HCT116 (cell line): ENCODE results near the gene COPZ1. TPM values are rescaled to one million over a fixed set of nuclear protein-coding genes. Genes with fewer than 3 reads are reported as not detected.

ENCODE experiments used
- ATAC-seq: fragments of 200-7000 bp; cut with Tn5 transposase; 2 replicates; pipeline ENCODE4 v1.9.1; 2020; ENCODE audit warnings: mild to moderate bottlenecking, moderate library complexity
- BruUV-seq: library from RNA; stranded (reverse); fragments of 400-500 nt; replicated peaks from 2 replicates; lab custom pipeline; 2021; lab: Mats Ljungman, UMichigan
- CTCF ChIA-PET: fragments of 300-600 bp; sonication (Branson Sonifier 250); formaldehyde crosslinking; loops from one replicate; lab custom pipeline; 2021; ENCODE audit warnings: antibody characterized with exemption; lab: Charles Lee
- POLR2A ChIA-PET: fragments of 300-600, 350-600 bp; sonication (Branson Sonifier 250); formaldehyde crosslinking; loops from one replicate; lab custom pipeline; 2021; ENCODE audit warnings: antibody characterized with exemption; lab: Charles Lee
- RAD21 ChIA-PET, 2 experiments: fragments of 300-600 bp; sonication (Branson Sonifier 250); formaldehyde crosslinking; loops; one replicate each; lab custom pipeline; 2023; ENCODE audit warnings: low total read pairs in 2 of 2; ENCODE audit not compliant: uncharacterized antibody in 2 of 2, unreplicated experiment in 2 of 2, low non-redundant PET in 1 of 2; lab: Charles Lee
- DNase-seq: peaks from one replicate; pipeline ENCODE4 v3.0.0-alpha.2; 2010; ENCODE audit warnings: low read depth, low spot score
- H2AFZ ChIP-seq: fragments of 200-600 bp; shearing (Covaris generic), sonication (generic); 2 replicates; pipeline ENCODE4 v1.6.1; 2017; ENCODE audit warnings: low read depth, mixed run types, mixed read lengths, antibody characterized with exemption, low read length; ENCODE audit not compliant: poor library complexity, severe bottlenecking
- H3K27ac ChIP-seq: 2 replicates; pipeline ENCODE4 v1.5.1; 2012; ENCODE audit warnings: low read depth, low read length
- H3K27me3 ChIP-seq: fragments of 200-600 bp; sonication (generic); 2 replicates; pipeline ENCODE4 v1.6.1; 2016; ENCODE audit warnings: mixed run types, low read length, mixed read lengths; ENCODE audit not compliant: insufficient read depth
- H3K36me3 ChIP-seq, 2 experiments: fragments of 200-500 bp in 1 of 2; fragments of 200-600 bp in 1 of 2; sonication (Bioruptor generic) in 1 of 2; sonication (generic) in 1 of 2; 2 replicates each; pipeline versions ENCODE4 v1.5.1 to v1.6.1; 2014 to 2016; ENCODE audit warnings: low read length in 2 of 2, inconsistent platforms in 1 of 2, mixed read lengths in 1 of 2, mixed run types in 1 of 2; ENCODE audit not compliant: insufficient read depth in 2 of 2, control insufficient read depth in 1 of 2
- H3K4me1 ChIP-seq, 2 experiments: fragments of 200-600 bp in 1 of 2; sonication (generic) in 1 of 2; 2 replicates each; pipeline versions ENCODE4 v1.5.1 to v1.6.1; 2012 to 2017; ENCODE audit warnings: low read length in 2 of 2, inconsistent platforms in 1 of 2, mild to moderate bottlenecking in 1 of 2, mixed read lengths in 1 of 2, mixed run types in 1 of 2, moderate library complexity in 1 of 2; ENCODE audit not compliant: insufficient read depth in 2 of 2, control insufficient read depth in 1 of 2
- H3K4me2 ChIP-seq: fragments of 200-600 bp; sonication (generic); 2 replicates; pipeline ENCODE4 v1.6.1; 2017; ENCODE audit warnings: mixed run types, low read length, mixed read lengths
- H3K4me3 ChIP-seq, 2 experiments: fragments of 200-600 bp in 1 of 2; sonication (generic) in 1 of 2; replicated peaks in 1 of 2; 2 replicates each; pipeline ENCODE4 v1.5.1; 2011 to 2016; ENCODE audit warnings: low read length in 2 of 2, control low read depth in 1 of 2, low read depth in 1 of 2, mild to moderate bottlenecking in 1 of 2, mixed read lengths in 1 of 2, mixed run types in 1 of 2
- H3K79me2 ChIP-seq: fragments of 200-600 bp; sonication (generic); 2 replicates; pipeline ENCODE4 v1.6.1; 2017; ENCODE audit warnings: mild to moderate bottlenecking, mixed run types, low read length, moderate library complexity, mixed read lengths; ENCODE audit not compliant: insufficient read depth
- H3K9ac ChIP-seq: fragments of 200-600 bp; sonication (generic); 2 replicates; pipeline ENCODE4 v1.6.1; 2016; ENCODE audit warnings: low read length, mixed read lengths
- H3K9me2 ChIP-seq: fragments of 200-600 bp; sonication (generic), shearing (Covaris generic); 2 replicates; pipeline ENCODE4 v1.6.1; 2017; ENCODE audit warnings: mixed run types, mild to moderate bottlenecking, moderate library complexity; ENCODE audit not compliant: insufficient read depth
- H3K9me3 ChIP-seq, 2 experiments: fragments of 200-500 bp in 1 of 2; fragments of 200-600 bp in 1 of 2; sonication (Bioruptor generic) in 1 of 2; sonication (generic) in 1 of 2; 2 replicates each; pipeline ENCODE4 v1.6.1; 2014 to 2017; ENCODE audit warnings: low read length in 2 of 2, mixed read lengths in 2 of 2, inconsistent platforms in 1 of 2, low read depth in 1 of 2, mild to moderate bottlenecking in 1 of 2, mixed run types in 1 of 2, moderate library complexity in 1 of 2; ENCODE audit not compliant: control insufficient read depth in 1 of 2, insufficient read depth in 1 of 2
- H4K20me1 ChIP-seq: fragments of 200-600 bp; sonication (generic), shearing (Covaris generic); 2 replicates; pipeline ENCODE4 v1.6.1; 2017; ENCODE audit warnings: mixed run types, mild to moderate bottlenecking, moderate library complexity; ENCODE audit not compliant: insufficient read depth
- ATF3 ChIP-seq: IDR thresholded peaks from 2 replicates; pipeline ENCODE4 v1.6.1; 2012
- CBX3 ChIP-seq: IDR thresholded peaks from 2 replicates; pipeline ENCODE4 v1.6.1; 2012; ENCODE audit warnings: low read depth
- CEBPB ChIP-seq: IDR thresholded peaks from 2 replicates; pipeline ENCODE4 v1.6.1; 2012; ENCODE audit warnings: low read depth
- CTCF ChIP-seq, 3 experiments: fragments of 200-600 bp in 1 of 3; sonication (generic) in 1 of 3; IDR thresholded peaks in 2 of 3; conservative IDR thresholded peaks in 1 of 3; 2 replicates each; pipeline ENCODE4 v1.5.1; 2012 to 2017; ENCODE audit warnings: low read depth in 2 of 3, low read length in 2 of 3, antibody characterized with exemption in 1 of 3, borderline replicate concordance in 1 of 3, control low read depth in 1 of 3, mild to moderate bottlenecking in 1 of 3, mixed read lengths in 1 of 3, mixed run types in 1 of 3, moderate library complexity in 1 of 3; ENCODE audit not compliant: insufficient read depth in 1 of 3
- EGR1 ChIP-seq: IDR thresholded peaks from 2 replicates; pipeline ENCODE4 v1.6.1; 2012; ENCODE audit warnings: low read depth
- EZH2 ChIP-seq: fragments of 200-600 bp; sonication (generic); IDR thresholded peaks from 2 replicates; pipeline ENCODE4 v1.6.1; 2017; ENCODE audit warnings: antibody characterized with exemption, mixed run types
- JUND ChIP-seq: IDR thresholded peaks from 2 replicates; pipeline ENCODE4 v1.6.1; 2012
- MAX ChIP-seq: IDR thresholded peaks from 2 replicates; pipeline ENCODE4 v1.6.1; 2012
- POLR2A ChIP-seq: IDR thresholded peaks from 2 replicates; pipeline ENCODE4 v1.7.0; 2011; ENCODE audit warnings: borderline replicate concordance; ENCODE audit not compliant: insufficient read depth, insufficient read length; ENCODE audit errors: extremely low read depth
- POLR2AphosphoS5 ChIP-seq: IDR thresholded peaks from 2 replicates; pipeline ENCODE4 v1.6.1; 2011; ENCODE audit warnings: mild to moderate bottlenecking, low read depth, low read length, moderate library complexity
- RAD21 ChIP-seq: IDR thresholded peaks from 2 replicates; pipeline ENCODE4 v1.6.1; 2012; ENCODE audit warnings: low read depth, mild to moderate bottlenecking
- SP1 ChIP-seq: IDR thresholded peaks from 2 replicates; pipeline ENCODE4 v1.6.1; 2012; ENCODE audit warnings: low read depth
- SRF ChIP-seq: IDR thresholded peaks from 2 replicates; pipeline ENCODE4 v1.6.1; 2012; ENCODE audit warnings: low read depth
- ZFX ChIP-seq: fragments of 450-650 bp; IDR thresholded peaks from 2 replicates; pipeline ENCODE4 v1.6.1; 2017
- ZNF274 ChIP-seq: fragments of 200-500 bp; sonication (Bioruptor generic); IDR thresholded peaks from 2 replicates; pipeline ENCODE4 v1.6.1; 2014; ENCODE audit warnings: mild to moderate bottlenecking, low read depth, low read length, inconsistent platforms
- intact Hi-C: fragments of 100-400 bp; cut with micrococcal nuclease; formaldehyde crosslinking; loops from 2 replicates; pipeline ENCODE4 v1.10.0; 2022
- total RNA-seq: library from RNA; stranded (reverse); gene quantifications from one replicate; pipeline ENCODE4 v1.2.1, GENCODE V29; 2021; ENCODE audit not compliant: unreplicated experiment

COPZ1 gene
- total RNA-seq, 1 experiment from 2014 or later, result 191 TPM

DNA sequence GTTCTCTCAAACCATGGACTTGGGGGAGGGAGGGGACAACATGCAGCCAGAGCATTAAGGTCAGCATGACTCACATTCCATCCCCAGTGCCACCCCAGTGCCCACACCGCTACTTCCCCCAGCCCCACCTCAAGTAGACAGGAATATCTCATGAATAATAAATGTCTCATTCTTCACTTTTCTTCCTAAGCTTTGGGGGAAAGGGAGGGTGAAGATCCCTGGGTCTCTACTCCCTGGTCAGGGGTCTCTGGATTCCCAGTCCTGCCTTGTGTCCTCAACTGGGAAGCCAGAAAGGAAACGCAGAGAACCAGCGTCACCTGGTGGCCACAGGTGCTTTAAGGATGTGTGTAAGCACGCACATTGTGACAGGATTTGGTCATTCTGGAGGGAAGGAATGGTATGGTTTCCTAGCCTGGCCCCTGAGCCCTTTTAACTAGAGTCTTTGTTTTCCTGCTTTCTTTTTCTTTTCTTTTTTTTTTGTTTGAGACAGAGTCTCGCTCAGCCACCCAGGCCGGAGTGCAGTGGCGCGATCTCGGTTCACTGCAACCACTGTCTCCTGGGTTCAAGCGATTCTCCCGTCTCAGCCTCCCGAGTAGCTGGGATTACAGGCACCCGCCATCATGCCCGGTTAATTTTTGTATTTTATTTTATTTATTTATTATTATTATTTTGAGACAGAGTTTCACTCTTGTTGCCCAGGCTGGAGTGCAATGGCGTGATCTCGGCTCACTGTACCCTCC is 36.0 kb downstream of the COPZ1 start:
- H3K9ac ChIP-seq, result peak overlapping the region; percentile 76
- no peaks in the 10 kb centered on the region for H3K27me3 ChIP-seq
- no peaks in the 10 kb centered on the region for H4K20me1 ChIP-seq
- H3K4me2 ChIP-seq, result peak overlapping the region; percentile 97
- ChIA-PET POLR2A (interaction anchor here (0.6 kb wide), 1 partner anchor 110 kb away, joined by 3 read pairs; no protein-coding TSS in a partner anchor), CTCF (interaction anchor here (0.7 to 3.0 kb wide), 13 partner anchors 7 to 376 kb away, joined by 3 to 14 read pairs (median 4); partner anchors contain the start of gene HOXC10), RAD21 (interaction anchor here in 1 of 2 experiments (0.7 to 1.4 kb wide), 2 partner anchors 66 to 131 kb away, joined by 3 to 4 read pairs; no protein-coding TSS in a partner anchor)
- intact Hi-C loops, result loop anchor here (1.0 to 5.0 kb wide), 4 partner anchors 34 to 141 kb away; partner anchors contain the start of gene COPZ1
- H3K36me3 ChIP-seq, result no peaks in the 10 kb centered on the region
- BruUV-seq, result no TSS peak
- peaks cover 26 to 36% of the 10 kb centered on the region in 2 experiments for H3K4me1 ChIP-seq
- H3K4me3 ChIP-seq, result no peak overlapping the region
- H2AFZ ChIP-seq, result no peak overlapping the region
- no peaks in the 10 kb centered on the region for H3K9me3 ChIP-seq
- ATAC-seq (peak; percentile 67), DNase-seq (peak; percentile 77)
- H3K27ac ChIP-seq, result peak overlapping the region; percentile 34
- no peaks in the 10 kb centered on the region for H3K9me2 ChIP-seq
- H3K79me2 ChIP-seq, result no peaks in the 10 kb centered on the region
- TF ChIP-seq ATF3, result no peak
- TF ChIP-seq EGR1, result no peak
- no peak for TF ChIP-seq ZFX
- no peak for TF ChIP-seq SP1
- no peak for TF ChIP-seq POLR2AphosphoS5
- peak; percentile 31; the same call in 1 of the 2 replicates for TF ChIP-seq MAX
- no peak for TF ChIP-seq EZH2
- no peak for TF ChIP-seq SRF
- no peak for TF ChIP-seq ZNF274
- peak; percentile 99 for TF ChIP-seq RAD21
- TF ChIP-seq CBX3, result 0 out of 2 replicates have a peak, but pooled peaks have one; percentile 12
- TF ChIP-seq CEBPB, result no peak
- no peak for TF ChIP-seq JUND
- TF ChIP-seq POLR2A, result no peak
- peak; percentile 90 to 98 (median 97) for TF ChIP-seq CTCF (IDR thresholded peaks at IDR 0.05 in 2 of 3, conservative IDR thresholded peaks at IDR 0.05 in 1 of 3; ENCODE audit: borderline replicate concordance in 1 of 3, insufficient read depth in 1 of 3, low read depth in 2 of 3, low read length in 2 of 3)
